ENCODE results near the gene FTHL17. TPM values are rescaled to one million over a fixed set of nuclear protein-coding genes. Genes with fewer than 3 reads are reported as not detected.

FTHL17 gene
- total RNA-seq, 1 experiment from 2014 or later: not detected

- CTCF ChIA-PET: no interaction called here
- Mint-ChIP-seq H3K4me3 (ENCODE audit: low read depth, unreplicated experiment) (no peak overlapping the region), H3K36me3 (ENCODE audit: insufficient read depth, unreplicated experiment) (no peaks in the 10 kb centered on the region), H3K27ac (ENCODE audit: unreplicated experiment) (no peak overlapping the region), H3K9me3 (ENCODE audit: low read depth, unreplicated experiment) (no peaks in the 10 kb centered on the region), H3K4me1 (ENCODE audit: low read depth, unreplicated experiment) (no peaks in the 10 kb centered on the region), H3K27me3 (ENCODE audit: unreplicated experiment) (peaks cover 15% of the 10 kb centered on the region)
- no peak for TF ChIP-seq CTCF (IDR thresholded peaks at IDR 0.05; ENCODE audit: unreplicated experiment)
- no TSS peak for BruUV-seq (replicated peaks)
- intact Hi-C loops (cut with micrococcal nuclease; ENCODE audit: unreplicated experiment): no loop called here
- DNase-seq: no peak
These were observed 44.5 kb downstream of the FTHL17 start for GRCh38 chrX:31027351-31027750.

GRCh38 chrX:31024866-31025265 is 47.0 kb downstream of the FTHL17 start:
- Mint-ChIP-seq H3K9me3 (ENCODE audit: low read depth, unreplicated experiment) (no peaks in the 10 kb centered on the region), H3K27ac (ENCODE audit: unreplicated experiment) (no peak overlapping the region), H3K27me3 (ENCODE audit: unreplicated experiment) (peaks cover 16% of the 10 kb centered on the region), H3K4me1 (ENCODE audit: low read depth, unreplicated experiment) (no peaks in the 10 kb centered on the region), H3K36me3 (ENCODE audit: insufficient read depth, unreplicated experiment) (no peaks in the 10 kb centered on the region), H3K4me3 (ENCODE audit: low read depth, unreplicated experiment) (no peak overlapping the region)
- intact Hi-C loops (cut with micrococcal nuclease; ENCODE audit: unreplicated experiment): no loop called here
- TF ChIP-seq CTCF (IDR thresholded peaks at IDR 0.05; ENCODE audit: unreplicated experiment): no peak
- BruUV-seq (replicated peaks): no TSS peak
- no peak for DNase-seq
- CTCF ChIA-PET: no interaction called here

- intact Hi-C loops (cut with micrococcal nuclease; ENCODE audit: unreplicated experiment): no loop called here
- BruUV-seq (replicated peaks): no TSS peak
- no peaks in the 10 kb centered on the region for H3K4me1 Mint-ChIP-seq (ENCODE audit: low read depth, unreplicated experiment)
- no peaks in the 10 kb centered on the region for H3K36me3 Mint-ChIP-seq (ENCODE audit: insufficient read depth, unreplicated experiment)
- H3K4me3 Mint-ChIP-seq (ENCODE audit: low read depth, unreplicated experiment): no peak overlapping the region
- no peak overlapping the region for H3K27ac Mint-ChIP-seq (ENCODE audit: unreplicated experiment)
- TF ChIP-seq CTCF (IDR thresholded peaks at IDR 0.05; ENCODE audit: unreplicated experiment): no peak
- CTCF ChIA-PET: no interaction called here
- DNase-seq: no peak
- H3K27me3 Mint-ChIP-seq (ENCODE audit: unreplicated experiment): peaks cover 7% of the 10 kb centered on the region
- peaks cover 3% of the 10 kb centered on the region for H3K9me3 Mint-ChIP-seq (ENCODE audit: low read depth, unreplicated experiment)
These were observed 50.3 kb downstream of the FTHL17 start for GRCh38 chrX:31021537-31021936.

Other genes starting within 250 kb of the FTHL17 start
- gene TAB3, start 182.8 kb downstream of the FTHL17 start, total RNA-seq (2022): 30.9 and 32.9 TPM in 2 replicates

Data from Calu3 (cell line).